Keratinocyte (primary cell): ENCODE data around the gene COPG2. TPM values are rescaled to one million over a fixed set of nuclear protein-coding genes. Genes with fewer than 3 reads are reported as not detected.

Source experiments
- DNase-seq: peaks from one replicate; pipeline ENCODE4 v3.0.0-alpha.2; 2011; ENCODE audit warnings: low read depth, missing footprints, low spot score
- FAIRE-seq: peaks from 2 replicates; lab custom pipeline; 2011; peaks lifted over from hg19 to GRCh38; lab: Jason Lieb, UNC
- H2AFZ ChIP-seq: 2 replicates; pipeline ENCODE4 v1.6.0; 2012; ENCODE audit warnings: low read length, control low read depth, inconsistent platforms; ENCODE audit not compliant: control insufficient read depth
- H3K27ac ChIP-seq: 2 replicates; pipeline ENCODE4 v1.5.1; 2011; ENCODE audit warnings: low read length; ENCODE audit not compliant: control insufficient read depth, insufficient read depth
- H3K27me3 ChIP-seq: 3 replicates; pipeline ENCODE4 v1.6.0; 2011; ENCODE audit warnings: low read length; ENCODE audit not compliant: control insufficient read depth, insufficient read depth; ENCODE audit errors: extremely low read depth
- H3K36me3 ChIP-seq, 2 experiments: 2 replicates in 1 of 2; 3 replicates in 1 of 2; pipeline ENCODE4 v1.5.1; 2011; ENCODE audit warnings: low read length in 2 of 2, mild to moderate bottlenecking in 1 of 2; ENCODE audit not compliant: control insufficient read depth in 2 of 2, insufficient read depth in 2 of 2; ENCODE audit errors: extremely low read depth in 1 of 2
- H3K4me1 ChIP-seq: 3 replicates; pipeline ENCODE4 v1.5.1; 2011; ENCODE audit warnings: low read length; ENCODE audit not compliant: control insufficient read depth, insufficient read depth; ENCODE audit errors: extremely low read depth
- H3K4me2 ChIP-seq: 3 replicates; pipeline ENCODE4 v1.6.0; 2011; ENCODE audit warnings: low read depth, low read length; ENCODE audit not compliant: control insufficient read depth, insufficient read depth; ENCODE audit errors: extremely low read depth
- H3K4me3 ChIP-seq, 3 experiments: fragments of 200-600 bp in 1 of 3; sonication (generic) in 1 of 3; 2 replicates in 2 of 3; 3 replicates in 1 of 3; pipeline ENCODE4 v1.5.1; 2011 to 2016; ENCODE audit warnings: low read length in 3 of 3, mild to moderate bottlenecking in 3 of 3, control low read depth in 2 of 3, inconsistent platforms in 1 of 3, low read depth in 1 of 3, mixed read lengths in 1 of 3, mixed run types in 1 of 3, moderate library complexity in 1 of 3; ENCODE audit not compliant: control insufficient read depth in 2 of 3, insufficient read depth in 2 of 3; ENCODE audit errors: extremely low read depth in 1 of 3
- H3K79me2 ChIP-seq: 2 replicates; pipeline ENCODE4 v1.6.0; 2012; ENCODE audit warnings: low read length; ENCODE audit not compliant: control insufficient read depth, insufficient read depth
- H3K9ac ChIP-seq: 3 replicates; pipeline ENCODE4 v1.6.0; 2011; ENCODE audit warnings: low read length; ENCODE audit not compliant: control insufficient read depth, insufficient read depth; ENCODE audit errors: extremely low read depth
- H3K9me1 ChIP-seq: 3 replicates; pipeline ENCODE4 v1.6.0; 2011; ENCODE audit warnings: low read length; ENCODE audit not compliant: control insufficient read depth, insufficient read depth; ENCODE audit errors: extremely low read depth
- H3K9me3 ChIP-seq: 2 replicates; pipeline ENCODE4 v1.5.1; 2012; ENCODE audit warnings: low read depth, low read length; ENCODE audit not compliant: control insufficient read depth
- H4K20me1 ChIP-seq: 3 replicates; pipeline ENCODE4 v1.6.0; 2011; ENCODE audit warnings: low read length; ENCODE audit not compliant: control insufficient read depth, insufficient read depth; ENCODE audit errors: extremely low read depth
- EZH2 ChIP-seq: IDR thresholded peaks from one replicate; pipeline ENCODE4 v1.6.1; 2012; ENCODE audit warnings: inconsistent platforms, mild to moderate bottlenecking, low read length, moderate library complexity
- dilution Hi-C: fragments of 300-500 bp; cut with MboI; formaldehyde crosslinking; loops from one replicate; pipeline ENCODE4 v1.7.0; 2020; ENCODE audit warnings: low sequenced_read_pairs; ENCODE audit not compliant: extremely low pct_ligation_motif_present
- polyA plus RNA-seq, 5 experiments: library from polyadenylated mRNA; depleted of rRNA in 3 of 5; stranded (reverse) in 3 of 5; stranded (forward) in 1 of 5; unstranded in 1 of 5; fragments of >200 nt; gene quantifications; 1 replicate in 1 of 5; 2 replicates in 3 of 5; 3 replicates in 1 of 5; pipeline versions ENCODE4 v1.2.1 to v1.2.3, GENCODE V29; 2011 to 2012; ENCODE audit warnings: missing spikeins in 2 of 5, low read depth in 1 of 5, low replicate concordance in 1 of 5
- TF ChIP-seq, protein P1 (sequence below), 3 experiments: IDR thresholded peaks in 1 of 3; conservative IDR thresholded peaks in 1 of 3; optimal IDR thresholded peaks in 1 of 3; 2 replicates in 2 of 3; 3 replicates in 1 of 3; pipeline versions ENCODE3 to v1.5.1; 2011; ENCODE audit warnings: low read length in 3 of 3, mild to moderate bottlenecking in 3 of 3, moderate library complexity in 2 of 3, control low read depth in 1 of 3, inconsistent platforms in 1 of 3; ENCODE audit not compliant: insufficient read depth in 2 of 3; ENCODE audit errors: extremely low read depth in 1 of 3

Gene COPG2
- polyA plus RNA-seq, 1 donor (not counting 4 experiments of a cell fraction or from before 2014, with no cell fraction given), result 38.8 TPM

DNA sequence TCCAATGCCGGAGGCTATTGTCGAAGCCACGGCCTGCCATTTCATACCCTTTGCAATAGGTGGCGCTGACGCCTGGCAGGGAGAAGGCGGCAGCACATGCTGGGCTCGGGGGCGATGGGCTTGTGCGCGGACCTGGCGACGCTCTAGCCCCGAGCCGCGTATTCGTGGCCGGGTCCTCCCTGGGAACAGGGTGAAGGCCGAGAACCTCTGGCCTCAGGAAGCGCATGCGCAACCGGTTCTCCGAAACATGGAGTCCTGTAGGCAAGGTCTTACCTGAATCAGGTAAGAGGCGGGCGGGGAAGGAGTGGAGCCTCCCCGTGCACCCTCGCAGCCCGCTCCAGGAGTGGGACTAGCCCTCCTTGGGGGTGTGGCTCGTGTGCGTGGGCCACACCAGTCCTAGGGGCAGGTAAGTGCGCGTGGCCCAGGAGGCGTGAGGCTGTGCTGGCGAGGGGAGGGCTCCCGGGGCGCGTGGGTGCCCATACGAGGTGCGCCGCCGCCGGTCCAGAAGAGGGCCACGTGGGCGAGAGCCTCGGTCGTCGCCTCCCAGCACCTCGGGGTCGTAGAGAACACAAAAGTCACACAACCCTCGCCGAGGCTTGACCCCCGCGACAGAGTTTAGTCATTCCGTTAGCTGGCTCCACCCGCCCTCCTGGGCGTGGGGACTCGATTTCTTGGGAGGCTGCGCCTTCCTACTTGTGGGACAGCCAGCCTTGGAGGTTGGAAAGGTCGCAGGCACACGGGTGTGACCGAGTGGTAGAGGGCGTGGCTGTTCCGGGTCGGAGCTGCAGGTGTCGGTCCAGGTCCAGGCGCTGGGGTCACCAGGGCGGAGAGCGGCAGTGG is 182.2 kb downstream of the COPG2 start:
- no peak for FAIRE-seq
- TF ChIP-seq, protein P1, sequence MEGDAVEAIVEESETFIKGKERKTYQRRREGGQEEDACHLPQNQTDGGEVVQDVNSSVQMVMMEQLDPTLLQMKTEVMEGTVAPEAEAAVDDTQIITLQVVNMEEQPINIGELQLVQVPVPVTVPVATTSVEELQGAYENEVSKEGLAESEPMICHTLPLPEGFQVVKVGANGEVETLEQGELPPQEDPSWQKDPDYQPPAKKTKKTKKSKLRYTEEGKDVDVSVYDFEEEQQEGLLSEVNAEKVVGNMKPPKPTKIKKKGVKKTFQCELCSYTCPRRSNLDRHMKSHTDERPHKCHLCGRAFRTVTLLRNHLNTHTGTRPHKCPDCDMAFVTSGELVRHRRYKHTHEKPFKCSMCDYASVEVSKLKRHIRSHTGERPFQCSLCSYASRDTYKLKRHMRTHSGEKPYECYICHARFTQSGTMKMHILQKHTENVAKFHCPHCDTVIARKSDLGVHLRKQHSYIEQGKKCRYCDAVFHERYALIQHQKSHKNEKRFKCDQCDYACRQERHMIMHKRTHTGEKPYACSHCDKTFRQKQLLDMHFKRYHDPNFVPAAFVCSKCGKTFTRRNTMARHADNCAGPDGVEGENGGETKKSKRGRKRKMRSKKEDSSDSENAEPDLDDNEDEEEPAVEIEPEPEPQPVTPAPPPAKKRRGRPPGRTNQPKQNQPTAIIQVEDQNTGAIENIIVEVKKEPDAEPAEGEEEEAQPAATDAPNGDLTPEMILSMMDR (optimal IDR thresholded peaks at IDR 0.05 in 1 of 3, IDR thresholded peaks at IDR 0.05 in 1 of 3, conservative IDR thresholded peaks at IDR 0.05 in 1 of 3; ENCODE audit: extremely low read depth in 1 of 3, insufficient read depth in 2 of 3, low read length in 3 of 3), result peak; percentile 66 to 79 (median 77)
- no peak for TF ChIP-seq EZH2
- Histone ChIP-seq H3K9me3 (no peaks in the 10 kb centered on the region), H3K27ac (no peak overlapping the region), H3K4me3 (peak overlapping the region; percentile 22 to 61 (median 52)), H3K36me3 (no peaks in the 10 kb centered on the region), H3K9ac (peak overlapping the region; percentile 44), H3K4me2 (peak overlapping the region; percentile 81), H3K79me2 (no peaks in the 10 kb centered on the region), H4K20me1 (no peaks in the 10 kb centered on the region), H3K9me1 (no peaks in the 10 kb centered on the region), H2AFZ (peak overlapping the region; percentile 89), H3K27me3 (peaks cover 22% of the 10 kb centered on the region), H3K4me1 (peaks cover 19% of the 10 kb centered on the region)
- dilution Hi-C loops, result no loop called here
- DNase-seq, result peak; percentile 15

DNA sequence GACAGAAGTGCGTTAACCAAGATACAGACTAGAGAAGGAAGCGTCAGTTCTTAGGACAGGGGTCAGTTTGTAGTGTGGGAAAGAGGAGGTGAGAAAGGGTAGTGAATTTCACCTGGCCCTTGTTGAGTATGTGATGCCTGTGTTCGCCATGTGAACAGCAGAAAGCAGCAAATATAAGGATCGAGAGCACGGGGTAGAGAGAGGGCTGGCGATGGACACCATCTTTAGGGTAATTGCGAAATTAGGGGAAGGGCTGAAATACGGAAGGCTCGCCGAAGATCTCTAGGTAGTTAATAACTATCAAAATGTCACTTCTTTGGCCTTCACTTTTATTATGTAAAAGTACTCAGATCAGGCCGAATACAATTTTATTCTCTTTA is 182.8 kb downstream of the COPG2 start:
- Histone ChIP-seq H3K4me2 (peak overlapping the region; percentile 81), H3K9me3 (no peaks in the 10 kb centered on the region), H2AFZ (peak overlapping the region; percentile 89), H3K27ac (no peak overlapping the region), H3K4me1 (peaks cover 19% of the 10 kb centered on the region), H3K4me3 (peak overlapping the region in 2 of 3 experiments; percentile 52 to 61), H4K20me1 (no peaks in the 10 kb centered on the region), H3K9me1 (no peaks in the 10 kb centered on the region), H3K27me3 (peaks cover 16% of the 10 kb centered on the region), H3K36me3 (no peaks in the 10 kb centered on the region), H3K9ac (no peak overlapping the region), H3K79me2 (no peaks in the 10 kb centered on the region)
- dilution Hi-C loops, result no loop called here
- TF ChIP-seq, protein P1 (optimal IDR thresholded peaks at IDR 0.05 in 1 of 3, IDR thresholded peaks at IDR 0.05 in 1 of 3, conservative IDR thresholded peaks at IDR 0.05 in 1 of 3; ENCODE audit: extremely low read depth in 1 of 3, insufficient read depth in 2 of 3, low read length in 3 of 3), result no peak
- TF ChIP-seq EZH2, result no peak
- FAIRE-seq (no peak), DNase-seq (no peak)
